Measurements from ENCODE around the gene USH2A.

DNA sequence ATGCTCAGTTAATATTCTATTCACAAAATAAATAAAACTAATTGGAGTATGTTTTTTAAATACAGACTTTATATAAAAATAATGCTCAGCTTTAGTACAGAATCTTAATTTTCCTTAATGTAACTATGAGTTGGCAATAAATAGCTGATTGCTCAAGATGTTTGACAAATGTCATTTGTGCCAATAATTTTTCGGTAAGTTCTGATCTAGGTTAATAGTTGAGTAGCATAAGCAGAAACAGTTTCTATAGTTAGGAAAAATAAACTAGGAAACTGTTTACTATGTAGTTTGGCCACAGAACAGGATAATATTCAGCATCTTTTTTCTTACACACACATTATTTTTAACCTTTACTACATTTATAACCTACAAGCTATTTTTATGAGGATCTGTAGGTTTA, 815.8 kb downstream of the USH2A start:
- TF ChIP-seq, protein P1, sequence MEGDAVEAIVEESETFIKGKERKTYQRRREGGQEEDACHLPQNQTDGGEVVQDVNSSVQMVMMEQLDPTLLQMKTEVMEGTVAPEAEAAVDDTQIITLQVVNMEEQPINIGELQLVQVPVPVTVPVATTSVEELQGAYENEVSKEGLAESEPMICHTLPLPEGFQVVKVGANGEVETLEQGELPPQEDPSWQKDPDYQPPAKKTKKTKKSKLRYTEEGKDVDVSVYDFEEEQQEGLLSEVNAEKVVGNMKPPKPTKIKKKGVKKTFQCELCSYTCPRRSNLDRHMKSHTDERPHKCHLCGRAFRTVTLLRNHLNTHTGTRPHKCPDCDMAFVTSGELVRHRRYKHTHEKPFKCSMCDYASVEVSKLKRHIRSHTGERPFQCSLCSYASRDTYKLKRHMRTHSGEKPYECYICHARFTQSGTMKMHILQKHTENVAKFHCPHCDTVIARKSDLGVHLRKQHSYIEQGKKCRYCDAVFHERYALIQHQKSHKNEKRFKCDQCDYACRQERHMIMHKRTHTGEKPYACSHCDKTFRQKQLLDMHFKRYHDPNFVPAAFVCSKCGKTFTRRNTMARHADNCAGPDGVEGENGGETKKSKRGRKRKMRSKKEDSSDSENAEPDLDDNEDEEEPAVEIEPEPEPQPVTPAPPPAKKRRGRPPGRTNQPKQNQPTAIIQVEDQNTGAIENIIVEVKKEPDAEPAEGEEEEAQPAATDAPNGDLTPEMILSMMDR (IDR thresholded peaks at IDR 0.05) = no peak
- TF ChIP-seq EZH2 (IDR thresholded peaks at IDR 0.05) = no peak
